GM21529 (cell line): ENCODE data around the gene PITHD1.
"Not testable (repeated sequence)": the region's sequence is repeated elsewhere in the genome, so short reads cannot be mapped to it uniquely, and the experiment has no call there.

Experiments
- ATAC-seq: cut with Tn5 transposase; IDR thresholded peaks from one replicate; pipeline ENCODE4 v1.9.1; 2021; ENCODE audit not compliant: unreplicated experiment

Gene PITHD1

GRCh38 chr1:23777979-23778814 lies at the start of gene PITHD1:
Gene PITHD1 (plus strand): TSS chr1:23778418. CDS start chr1:23778516, 98 bp downstream.
- ATAC-seq = peak; percentile 65

- ATAC-seq = no peak
These were observed 45.6 kb upstream of the PITHD1 start for GRCh38 chr1:23732363-23733224.

- not testable (repeated sequence) for ATAC-seq
These were observed 44.9 kb upstream of the PITHD1 start for GRCh38 chr1:23733281-23733680.

GRCh38 chr1:23736437-23737134 lies 41.6 kb upstream of the PITHD1 start:
- no peak for ATAC-seq

- ATAC-seq = no peak
These were observed 36.6 kb upstream of the PITHD1 start for GRCh38 chr1:23741609-23742008.

- peak; percentile 27 for ATAC-seq
These were observed 35.4 kb upstream of the PITHD1 start for GRCh38 chr1:23742670-23743286.

- peak; percentile 70 for ATAC-seq
These were observed 34.7 kb upstream of the PITHD1 start, which contains the start of gene ELOA for GRCh38 chr1:23743287-23744152. Gene ELOA (plus strand): TSS chr1:23743471. CDS start chr1:23743504, 33 bp downstream.

GRCh38 chr1:23745515-23745914 lies 32.7 kb upstream of the PITHD1 start:
- ATAC-seq = no peak

- ATAC-seq = no peak
These were observed 30.2 kb upstream of the PITHD1 start for GRCh38 chr1:23748016-23748415.

- no peak for ATAC-seq
These were observed 27.0 kb upstream of the PITHD1 start for GRCh38 chr1:23751050-23751814.

- no peak for ATAC-seq
These were observed 26.4 kb upstream of the PITHD1 start for GRCh38 chr1:23751815-23752200.

- ATAC-seq = no peak
These were observed 25.3 kb upstream of the PITHD1 start for GRCh38 chr1:23752909-23753308.

- ATAC-seq = no peak
These were observed 21.5 kb upstream of the PITHD1 start for GRCh38 chr1:23756676-23757075.

GRCh38 chr1:23757812-23758211 lies 20.4 kb upstream of the PITHD1 start:
- ATAC-seq = no peak

- ATAC-seq = no peak
These were observed 18.9 kb upstream of the PITHD1 start for GRCh38 chr1:23759277-23759676.

- ATAC-seq = no peak
These were observed 15.1 kb upstream of the PITHD1 start for GRCh38 chr1:23763041-23763577.

GRCh38 chr1:23768733-23769132 lies 9.5 kb upstream of the PITHD1 start:
- no peak for ATAC-seq

GRCh38 chr1:23772049-23772853 lies 6.0 kb upstream of the PITHD1 start:
- peak; percentile 63 for ATAC-seq
